Neuron (in vitro differentiated cells): ENCODE measurements around the gene PCNX3.

Experiments used
- H2AFZ ChIP-seq: one replicate; pipeline ENCODE4 v1.6.1; 2013; ENCODE audit warnings: low read depth, mild to moderate bottlenecking, inconsistent platforms, low read length, moderate library complexity
- H3K27me3 ChIP-seq: one replicate; pipeline ENCODE4 v1.6.1; 2013; ENCODE audit warnings: low read length; ENCODE audit not compliant: insufficient read depth
- H3K36me3 ChIP-seq: one replicate; pipeline ENCODE4 v1.6.1; 2013; ENCODE audit warnings: low read length; ENCODE audit not compliant: insufficient read depth
- H3K4me1 ChIP-seq: one replicate; pipeline ENCODE4 v1.6.1; 2013; ENCODE audit warnings: low read length; ENCODE audit not compliant: insufficient read depth
- H3K4me3 ChIP-seq: 2 replicates; pipeline ENCODE4 v1.5.1; 2013; ENCODE audit warnings: mild to moderate bottlenecking, low read length, moderate library complexity
- H3K9me3 ChIP-seq: one replicate; pipeline ENCODE4 v1.6.1; 2013; ENCODE audit warnings: low read length

Gene PCNX3

DNA sequence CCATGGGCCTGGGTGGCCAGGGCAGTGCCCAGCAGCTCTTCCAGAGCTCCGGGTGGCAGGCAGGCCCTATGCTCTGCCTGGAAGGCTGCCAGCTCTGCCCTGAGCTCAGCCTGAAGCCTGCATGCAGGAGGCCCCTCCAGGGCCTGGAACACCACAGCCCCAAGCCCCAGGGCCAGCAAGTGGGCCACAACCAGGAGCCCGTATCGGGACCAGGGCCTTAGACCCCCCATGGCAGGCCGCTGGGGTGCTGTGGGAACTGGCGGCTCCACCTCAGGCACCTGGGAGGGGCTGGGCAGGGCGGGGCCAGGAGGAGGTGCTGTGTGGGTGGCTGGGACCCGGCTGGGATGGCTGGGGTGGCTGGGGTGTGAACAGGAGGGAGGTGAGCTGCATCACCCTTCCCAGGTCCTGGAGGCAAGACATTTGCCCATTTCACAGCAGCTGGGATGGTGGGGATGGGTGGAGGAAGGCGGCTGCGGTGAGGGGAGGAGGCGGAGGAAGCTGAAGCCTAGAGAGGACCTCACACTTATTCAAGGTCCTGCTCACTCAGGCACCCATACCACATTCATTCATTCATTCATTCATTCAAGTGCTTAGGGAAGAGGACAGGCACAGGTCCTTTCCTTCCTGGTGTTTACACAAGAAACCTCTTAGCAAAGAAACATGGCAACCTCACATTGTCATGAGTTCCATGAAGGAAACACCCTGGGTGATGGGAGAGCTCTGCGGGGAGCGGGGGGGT is 19.9 kb upstream of the PCNX3 start, which contains the start of gene KCNK7:
Gene KCNK7, minus strand, starts transcription at position 258 of the 739 bp plus-strand sequence. Its CDS starts 28 bp downstream, at position 230.
- H3K4me1 ChIP-seq: no peaks in the 10 kb centered on the region

DNA sequence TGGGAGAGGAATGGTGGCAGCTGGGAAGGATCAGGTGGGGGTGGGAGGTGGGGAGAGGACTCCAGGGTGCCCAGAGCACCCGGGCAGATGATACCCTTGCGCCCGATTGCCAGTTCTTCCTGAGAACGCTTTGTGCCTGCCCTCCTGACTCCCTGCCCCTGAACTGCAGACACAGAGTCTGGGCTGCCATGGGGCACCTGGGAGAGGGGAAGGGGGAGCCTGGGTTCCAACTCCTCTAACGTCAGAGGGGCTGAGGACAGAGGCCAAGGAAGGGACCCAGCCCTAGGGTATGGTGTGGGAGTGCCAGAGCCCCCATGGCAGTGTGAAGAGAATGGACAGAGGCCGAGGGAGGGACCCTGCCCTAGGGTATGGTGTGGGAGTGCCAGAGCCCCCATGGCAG is 19.1 kb upstream of the PCNX3 start:
- Histone ChIP-seq H2AFZ (no peak overlapping the region), H3K4me1 (no peaks in the 10 kb centered on the region), H3K9me3 (no peaks in the 10 kb centered on the region), H3K4me3 (no peak overlapping the region), H3K27me3 (no peaks in the 10 kb centered on the region), H3K36me3 (peaks cover 20% of the 10 kb centered on the region)

More for the DNA sequence above, 19.9 kb upstream of the PCNX3 start, which contains the start of gene KCNK7:
- no peaks in the 10 kb centered on the region for H3K9me3 ChIP-seq
- peaks cover 20% of the 10 kb centered on the region for H3K36me3 ChIP-seq
- no peak within 1 kb of the TSS for H3K4me3 ChIP-seq
- H2AFZ ChIP-seq: no peak within 1 kb of the TSS
- H3K27me3 ChIP-seq: no peaks in the 10 kb centered on the region

DNA sequence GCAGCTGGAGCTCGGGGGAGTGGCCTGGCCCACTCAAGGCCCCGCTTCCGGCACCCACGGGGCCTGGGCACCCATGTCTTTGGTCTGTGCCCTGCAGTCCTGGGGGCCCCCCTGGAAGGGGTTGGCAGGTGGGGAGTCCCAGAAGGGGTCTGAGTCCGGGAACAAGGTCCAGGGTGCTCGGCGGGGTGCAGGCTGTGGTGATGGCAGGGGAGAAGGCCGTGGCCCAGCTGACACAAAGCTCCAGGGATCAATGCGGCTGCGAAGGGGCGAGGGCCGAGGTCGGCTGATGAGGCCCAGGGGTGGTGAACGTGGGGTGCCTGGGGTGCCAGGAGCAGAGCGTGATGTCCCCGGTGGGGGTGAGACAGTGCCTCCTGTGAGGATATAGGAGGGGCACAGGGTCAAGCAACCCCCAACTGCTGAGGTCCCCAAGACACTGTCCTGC is 17.3 kb upstream of the PCNX3 start:
- peaks cover 28% of the 10 kb centered on the region for H3K36me3 ChIP-seq
- H3K27me3 ChIP-seq: no peaks in the 10 kb centered on the region
- H2AFZ ChIP-seq: no peak overlapping the region
- no peak overlapping the region for H3K4me3 ChIP-seq
- H3K9me3 ChIP-seq: no peaks in the 10 kb centered on the region
- no peaks in the 10 kb centered on the region for H3K4me1 ChIP-seq

DNA sequence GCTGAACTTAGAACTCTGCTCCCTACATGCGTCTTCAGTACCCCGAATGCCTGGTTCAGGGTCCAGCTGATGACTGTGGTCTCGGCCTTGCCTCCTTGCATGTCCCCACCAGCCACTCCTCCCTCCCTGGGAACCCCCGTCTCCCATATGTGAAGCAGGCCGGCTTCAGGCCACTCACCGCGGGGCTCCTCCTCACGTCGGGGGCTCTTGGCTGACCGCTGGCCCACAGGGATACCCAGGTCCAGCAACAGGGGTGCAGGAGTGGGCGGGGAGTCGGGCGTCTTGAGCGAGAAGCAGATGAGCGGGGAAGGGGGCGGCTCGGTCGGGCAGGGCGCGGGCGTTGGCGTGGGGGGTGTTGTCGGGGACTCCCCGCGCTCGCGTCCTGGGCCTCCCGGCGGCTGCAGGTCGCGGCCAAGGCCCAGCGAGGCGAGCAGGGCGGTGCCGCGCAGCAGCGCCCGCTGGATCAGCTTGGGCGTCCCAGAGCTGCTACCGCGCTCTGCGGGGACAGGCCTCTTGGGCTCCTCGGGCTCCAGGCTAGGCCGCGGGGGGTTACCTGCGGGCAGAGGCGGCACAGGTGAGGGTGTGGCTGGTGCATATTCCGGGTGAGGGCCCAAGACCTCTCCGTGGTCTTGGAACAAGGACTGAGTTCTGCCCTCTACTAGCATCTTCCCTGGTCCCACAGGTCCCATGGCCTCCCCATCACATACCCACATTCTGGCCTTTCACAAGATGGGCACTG is 16.2 kb upstream of the PCNX3 start:
- Histone ChIP-seq H2AFZ (no peak overlapping the region), H3K4me3 (no peak overlapping the region), H3K27me3 (no peaks in the 10 kb centered on the region), H3K9me3 (no peaks in the 10 kb centered on the region), H3K36me3 (peaks cover 38% of the 10 kb centered on the region), H3K4me1 (no peaks in the 10 kb centered on the region)

DNA sequence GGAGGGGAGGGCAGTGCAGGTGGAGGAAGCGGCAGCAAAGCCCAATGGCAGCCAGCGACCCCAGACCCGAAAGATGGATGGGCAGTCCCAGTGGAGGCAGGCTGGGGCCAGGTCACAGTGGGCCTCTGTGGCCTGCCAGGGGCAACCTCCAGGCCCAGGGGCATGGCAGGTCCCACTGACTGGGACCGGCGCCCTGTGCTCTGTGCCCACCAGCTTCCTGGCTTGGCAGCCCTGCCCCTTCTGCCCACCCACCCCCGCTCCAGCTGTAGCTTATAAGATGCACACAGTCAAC is 15.7 kb upstream of the PCNX3 start:
- Histone ChIP-seq H3K27me3 (no peaks in the 10 kb centered on the region), H3K36me3 (peaks cover 43% of the 10 kb centered on the region), H3K4me3 (no peak overlapping the region), H3K4me1 (no peaks in the 10 kb centered on the region), H3K9me3 (no peaks in the 10 kb centered on the region), H2AFZ (no peak overlapping the region)

DNA sequence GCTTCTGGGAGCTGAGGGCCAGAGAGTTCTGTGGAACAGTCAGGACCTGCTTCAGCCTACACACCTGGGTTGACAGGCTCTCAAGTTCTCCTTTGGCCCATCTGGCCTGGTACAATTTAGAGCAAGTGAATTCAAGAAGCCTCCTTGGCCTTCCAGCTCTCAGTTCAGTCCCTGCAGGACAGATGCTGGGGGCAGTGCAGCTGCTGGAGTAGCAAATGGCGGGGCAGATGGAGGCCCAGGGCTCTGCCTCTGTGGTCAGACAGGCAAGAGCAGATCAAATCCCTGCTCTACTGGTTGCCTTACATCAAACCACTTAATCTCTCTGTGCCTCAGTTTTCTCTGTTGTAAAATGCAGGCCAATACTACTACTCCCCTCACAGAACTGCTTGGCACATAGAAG is 11.3 kb upstream of the PCNX3 start:
- H3K4me3 ChIP-seq: no peak overlapping the region
- no peaks in the 10 kb centered on the region for H3K9me3 ChIP-seq
- H3K27me3 ChIP-seq: no peaks in the 10 kb centered on the region
- no peaks in the 10 kb centered on the region for H3K4me1 ChIP-seq
- H3K36me3 ChIP-seq: peaks cover 54% of the 10 kb centered on the region
- no peak overlapping the region for H2AFZ ChIP-seq

DNA sequence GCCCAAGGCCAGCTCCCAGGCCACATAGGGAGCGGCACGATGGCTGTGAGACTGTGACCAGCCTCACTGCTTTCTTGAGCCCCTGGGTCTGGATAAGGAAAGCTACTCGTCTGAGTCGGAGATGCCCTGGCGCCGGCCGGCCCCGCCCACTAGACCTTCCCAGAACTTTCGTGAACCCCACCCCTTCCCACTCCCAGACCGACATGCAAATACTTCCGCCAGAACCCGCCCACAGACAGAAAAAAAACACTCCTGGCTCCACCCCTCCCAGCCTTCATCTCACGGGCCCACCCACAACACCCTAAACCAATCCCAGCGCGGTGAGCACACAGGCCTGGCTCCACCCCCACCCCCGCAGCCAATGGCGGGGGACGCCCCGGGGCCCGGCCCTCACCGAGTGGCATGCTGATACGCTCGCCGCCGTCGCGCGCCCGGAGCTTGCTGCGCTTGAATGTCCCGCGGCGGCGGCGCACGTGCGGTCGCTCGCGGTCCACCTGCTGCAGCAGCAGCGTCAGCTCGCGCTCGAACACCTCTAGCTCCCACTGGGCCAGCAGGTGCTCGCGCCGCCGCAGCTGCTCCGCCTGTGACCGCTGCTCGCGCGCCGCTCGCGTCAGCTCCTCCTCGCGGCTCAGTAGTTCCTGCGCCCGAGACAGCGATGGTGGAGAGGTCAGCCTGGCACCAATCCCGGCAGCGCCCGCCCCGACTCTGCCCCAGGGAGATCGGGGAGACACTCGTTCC is 8.5 kb upstream of the PCNX3 start:
- Histone ChIP-seq H3K27me3 (no peaks in the 10 kb centered on the region), H3K4me1 (peaks cover 13% of the 10 kb centered on the region), H3K36me3 (peaks cover 56% of the 10 kb centered on the region), H2AFZ (no peak overlapping the region), H3K4me3 (no peak overlapping the region), H3K9me3 (no peaks in the 10 kb centered on the region)

DNA sequence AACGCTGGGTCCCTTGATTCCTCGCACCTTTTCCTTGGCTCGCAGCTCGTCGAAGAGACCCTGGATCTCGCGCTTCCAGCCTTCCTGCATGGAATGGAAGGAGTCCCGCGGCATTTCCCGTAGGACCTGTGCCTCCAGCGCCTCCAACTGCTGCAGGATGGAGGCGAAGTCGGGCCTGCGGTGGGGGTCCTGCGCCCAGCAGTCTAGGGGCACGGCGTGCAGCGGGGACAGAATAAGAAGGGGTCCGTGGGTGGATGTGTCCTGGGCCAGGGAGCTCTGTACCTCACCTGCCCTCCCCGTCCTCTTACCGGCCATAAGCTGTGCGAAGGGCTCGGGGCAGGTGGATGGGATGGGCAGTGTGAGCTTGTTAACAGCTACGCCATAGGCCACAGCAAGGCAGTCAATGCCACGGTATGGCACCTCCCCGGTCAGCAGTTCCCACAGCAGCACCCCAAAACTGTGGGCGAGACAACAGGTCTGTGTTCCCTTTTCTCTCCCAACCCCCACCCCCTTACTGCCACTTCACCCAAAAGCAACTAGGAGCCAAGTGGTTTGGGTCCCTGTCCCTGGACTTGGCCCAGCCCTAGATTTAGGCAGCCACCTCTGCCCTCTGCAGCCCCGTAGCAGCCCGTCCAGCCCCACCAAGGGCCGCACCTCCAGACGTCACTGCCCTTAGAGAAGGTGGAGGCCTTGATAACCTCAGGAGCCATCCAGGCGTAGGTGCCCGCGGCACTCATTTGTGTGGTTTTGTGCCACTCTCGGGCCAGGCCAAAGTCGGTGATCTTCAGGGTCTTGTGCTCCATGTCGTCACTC is 7.8 kb upstream of the PCNX3 start:
- Histone ChIP-seq H3K4me3 (no peak overlapping the region), H3K9me3 (no peaks in the 10 kb centered on the region), H3K36me3 (peaks cover 52% of the 10 kb centered on the region), H3K27me3 (no peaks in the 10 kb centered on the region), H3K4me1 (peaks cover 20% of the 10 kb centered on the region), H2AFZ (no peak overlapping the region)

DNA sequence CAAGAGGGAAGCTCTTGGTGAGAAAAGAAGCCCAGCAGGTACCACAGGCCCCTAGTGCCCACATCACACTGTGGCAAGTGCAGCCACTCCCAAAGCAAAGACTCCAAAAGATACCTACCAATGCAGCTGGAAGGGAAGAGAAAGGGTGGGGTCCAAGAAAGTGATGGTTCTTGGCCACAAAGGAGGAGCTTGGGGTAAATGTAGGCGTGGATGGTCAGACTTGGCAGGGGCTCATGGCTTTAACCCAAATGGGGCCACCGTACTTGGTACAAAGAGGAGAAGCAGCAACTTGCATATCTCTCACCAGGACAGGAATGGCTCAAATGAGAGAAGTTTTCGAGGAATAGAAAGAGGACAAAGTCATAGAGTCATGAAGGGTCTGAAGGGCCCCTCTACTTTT is 6.3 kb upstream of the PCNX3 start:
- Histone ChIP-seq H3K9me3 (no peaks in the 10 kb centered on the region), H3K36me3 (peaks cover 39% of the 10 kb centered on the region), H3K4me3 (no peak overlapping the region), H2AFZ (no peak overlapping the region), H3K27me3 (no peaks in the 10 kb centered on the region), H3K4me1 (peaks cover 32% of the 10 kb centered on the region)

DNA sequence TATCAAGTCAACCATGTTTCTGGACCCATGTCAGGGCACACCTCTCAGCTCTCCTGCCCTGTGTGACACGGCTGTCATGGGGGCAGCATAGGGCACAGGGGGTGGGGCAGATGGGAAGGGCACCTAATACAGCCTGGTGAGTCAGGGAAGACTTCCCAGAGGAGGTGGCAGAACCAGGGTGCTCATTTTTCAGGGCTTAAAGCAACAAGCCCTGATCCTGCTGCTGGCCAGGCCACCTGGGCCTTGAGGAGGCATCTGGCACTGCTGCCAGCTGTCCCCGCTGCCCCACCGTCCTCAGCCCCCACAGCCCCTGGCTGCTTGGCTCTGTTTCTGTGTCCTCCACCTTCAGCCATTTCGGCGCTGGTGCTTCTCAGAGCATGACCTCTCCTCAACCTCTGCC is 5.9 kb upstream of the PCNX3 start:
- H3K9me3 ChIP-seq: no peaks in the 10 kb centered on the region
- no peaks in the 10 kb centered on the region for H3K27me3 ChIP-seq
- H3K36me3 ChIP-seq: peaks cover 34% of the 10 kb centered on the region
- H3K4me3 ChIP-seq: no peak overlapping the region
- peaks cover 34% of the 10 kb centered on the region for H3K4me1 ChIP-seq
- H2AFZ ChIP-seq: no peak overlapping the region

DNA sequence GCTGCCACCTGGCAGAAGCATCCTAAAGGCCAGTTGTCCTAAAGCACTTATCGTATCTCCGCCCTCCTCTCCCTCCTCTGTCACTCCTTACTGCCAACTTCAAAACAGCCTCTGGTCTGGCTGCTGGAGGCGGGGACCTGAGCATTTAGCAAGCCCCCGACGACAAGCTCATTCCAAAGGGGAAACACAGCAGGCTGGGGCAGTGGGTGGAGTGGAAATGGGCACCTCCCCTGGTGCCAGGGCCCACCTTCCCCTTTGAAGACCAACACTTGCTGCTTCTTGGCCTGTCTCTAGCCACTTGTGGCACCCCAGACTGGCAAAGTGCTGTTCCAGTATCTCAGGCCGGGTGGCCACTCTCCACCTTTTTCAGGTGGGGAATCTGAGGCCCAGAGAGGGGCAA is 5.2 kb upstream of the PCNX3 start:
- Histone ChIP-seq H2AFZ (no peak overlapping the region), H3K9me3 (no peaks in the 10 kb centered on the region), H3K36me3 (peaks cover 28% of the 10 kb centered on the region), H3K4me1 (peaks cover 34% of the 10 kb centered on the region), H3K27me3 (no peaks in the 10 kb centered on the region), H3K4me3 (no peak overlapping the region)

DNA sequence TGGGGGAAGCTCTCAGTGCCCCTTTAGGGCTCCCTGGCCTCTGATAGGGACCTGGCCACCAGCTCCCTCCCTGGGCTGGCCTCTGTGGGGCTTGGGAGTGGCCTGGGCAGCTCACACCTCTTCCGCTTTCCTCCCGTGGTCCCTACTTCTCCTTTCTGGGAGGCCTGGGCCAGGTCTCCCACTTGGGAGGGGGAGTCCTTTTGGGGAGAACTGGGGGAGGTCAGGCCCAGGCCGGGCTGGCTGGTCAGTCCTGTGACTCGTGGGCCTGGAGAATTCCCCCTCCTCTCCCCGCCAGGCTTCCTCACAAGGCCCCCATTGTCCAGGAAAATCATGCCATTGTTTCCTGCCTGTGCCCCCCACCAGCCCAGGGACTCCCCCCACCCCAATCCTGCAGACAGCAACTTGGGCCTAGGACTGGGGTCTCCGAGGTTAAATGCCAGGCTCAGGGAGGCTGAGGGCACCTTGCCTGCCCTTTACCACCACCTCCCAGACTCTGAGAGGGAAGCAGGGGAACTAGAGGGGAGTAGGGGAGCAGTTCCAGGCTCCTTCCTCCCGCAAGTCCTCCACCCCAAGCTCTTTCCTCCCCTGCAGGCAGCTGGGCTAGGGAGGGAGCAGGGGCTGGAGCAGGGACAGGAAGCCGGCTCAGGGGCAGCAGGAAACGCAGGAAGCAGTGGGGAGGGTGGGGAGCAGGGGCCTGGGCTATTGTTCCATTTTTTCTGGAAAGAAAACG is 4.4 kb upstream of the PCNX3 start:
- H2AFZ ChIP-seq: no peak overlapping the region
- no peak overlapping the region for H3K4me3 ChIP-seq
- no peaks in the 10 kb centered on the region for H3K27me3 ChIP-seq
- peaks cover 34% of the 10 kb centered on the region for H3K4me1 ChIP-seq
- no peaks in the 10 kb centered on the region for H3K9me3 ChIP-seq
- H3K36me3 ChIP-seq: peaks cover 20% of the 10 kb centered on the region
